GM19328 (cell line): Measurements from ENCODE around the gene WDR26.

ENCODE experiments used
- ATAC-seq: cut with Tn5 transposase; IDR thresholded peaks from one replicate; pipeline ENCODE4 v1.9.1; 2021; ENCODE audit warnings: mild to moderate bottlenecking, moderate library complexity; ENCODE audit not compliant: unreplicated experiment

The WDR26 gene

DNA sequence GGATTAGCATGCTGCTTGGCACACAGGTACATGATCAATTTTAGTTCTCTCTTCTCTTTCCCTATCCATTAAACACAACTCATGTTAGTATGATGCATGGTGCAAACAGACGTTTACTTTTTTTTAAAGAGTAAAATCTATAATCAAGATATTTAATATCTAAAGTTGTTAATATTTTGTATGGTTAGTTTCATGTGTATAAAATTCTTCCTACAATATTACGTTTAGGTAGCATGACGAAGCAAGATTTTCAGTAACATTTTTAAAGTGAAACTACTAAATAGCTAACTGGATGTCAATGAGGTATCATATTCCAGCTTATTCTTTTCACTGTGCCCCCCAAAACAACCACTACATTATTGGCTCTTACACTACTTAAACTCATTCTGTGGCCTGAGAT lies 41.3 kb downstream of the WDR26 start:
- ATAC-seq: no peak

GRCh38 chr1:224392411-224393249 lies 42.0 kb downstream of the WDR26 start:
- no peak for ATAC-seq

DNA sequence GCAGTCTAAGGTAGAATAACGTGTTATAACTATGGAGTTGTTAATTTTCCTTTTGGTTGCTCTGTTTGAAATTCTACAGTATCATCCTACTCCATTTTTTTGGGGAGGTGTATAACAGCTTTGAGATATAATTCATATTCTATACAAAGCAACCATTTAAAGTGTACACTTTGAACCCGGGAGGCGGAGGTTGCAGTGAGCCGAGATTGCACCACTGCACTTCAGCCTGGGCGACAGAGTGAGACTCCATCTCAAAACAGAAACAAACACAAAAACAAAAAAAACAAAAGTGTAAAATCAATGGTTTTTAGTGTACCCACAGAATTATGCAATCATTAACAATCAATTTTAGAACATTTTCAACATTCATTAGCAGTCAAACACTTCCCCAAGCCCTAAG lies 44.1 kb downstream of the WDR26 start:
- no peak for ATAC-seq

- ATAC-seq: no peak
These were observed 46.7 kb downstream of the WDR26 start for GRCh38 chr1:224387943-224388342.

DNA sequence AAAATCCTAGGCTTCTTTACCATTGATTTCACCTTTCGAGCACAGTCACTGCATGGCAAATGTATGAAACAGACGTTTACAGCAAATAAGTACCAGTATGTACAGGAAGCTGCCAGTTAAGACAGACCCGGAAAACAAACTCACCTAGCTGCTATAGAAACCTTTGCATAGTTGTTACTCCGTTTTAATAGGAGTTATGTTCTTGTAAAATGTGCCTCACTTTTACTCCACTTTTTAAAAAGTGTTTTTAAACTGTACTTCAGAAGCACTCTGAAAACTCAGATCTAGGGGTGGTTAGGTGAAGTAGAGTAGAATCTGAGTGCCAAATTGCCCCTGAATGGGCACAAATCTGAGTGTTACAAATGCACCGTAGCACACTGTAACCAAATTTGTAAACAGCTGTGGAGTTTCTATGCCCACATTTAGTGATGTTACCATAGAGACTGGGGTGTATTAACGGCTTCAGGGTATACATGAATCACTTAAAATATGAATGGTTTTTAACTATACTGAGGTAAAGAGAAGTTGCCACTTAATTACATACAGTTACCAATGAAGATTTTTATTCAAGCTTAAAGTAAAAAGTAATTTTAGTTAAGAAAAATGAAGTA lies 47.2 kb downstream of the WDR26 start:
- ATAC-seq: no peak

DNA sequence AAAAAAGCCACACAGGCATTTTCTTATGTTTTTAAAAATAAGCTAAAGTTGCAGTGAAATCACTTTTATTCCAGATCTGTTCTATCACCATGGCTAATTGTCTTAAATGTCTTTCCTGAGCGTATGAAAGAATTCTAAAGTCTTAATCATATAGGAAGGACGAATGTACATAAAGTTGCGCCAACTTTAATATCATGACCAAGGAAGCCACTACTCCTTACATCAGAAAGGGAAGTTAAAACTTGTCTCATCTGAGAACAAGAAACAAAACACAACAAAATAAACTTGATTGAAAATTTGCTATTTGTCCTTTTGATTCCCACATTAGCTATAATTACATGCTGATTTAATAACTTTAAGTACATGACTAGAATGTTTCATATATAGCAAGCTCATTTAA lies 51.4 kb downstream of the WDR26 start:
- no peak for ATAC-seq

- ATAC-seq: no peak
These were observed 52.6 kb downstream of the WDR26 start for GRCh38 chr1:224381880-224382548.

GRCh38 chr1:224380003-224380402 lies 54.6 kb downstream of the WDR26 start:
- ATAC-seq: peak; percentile 70

DNA sequence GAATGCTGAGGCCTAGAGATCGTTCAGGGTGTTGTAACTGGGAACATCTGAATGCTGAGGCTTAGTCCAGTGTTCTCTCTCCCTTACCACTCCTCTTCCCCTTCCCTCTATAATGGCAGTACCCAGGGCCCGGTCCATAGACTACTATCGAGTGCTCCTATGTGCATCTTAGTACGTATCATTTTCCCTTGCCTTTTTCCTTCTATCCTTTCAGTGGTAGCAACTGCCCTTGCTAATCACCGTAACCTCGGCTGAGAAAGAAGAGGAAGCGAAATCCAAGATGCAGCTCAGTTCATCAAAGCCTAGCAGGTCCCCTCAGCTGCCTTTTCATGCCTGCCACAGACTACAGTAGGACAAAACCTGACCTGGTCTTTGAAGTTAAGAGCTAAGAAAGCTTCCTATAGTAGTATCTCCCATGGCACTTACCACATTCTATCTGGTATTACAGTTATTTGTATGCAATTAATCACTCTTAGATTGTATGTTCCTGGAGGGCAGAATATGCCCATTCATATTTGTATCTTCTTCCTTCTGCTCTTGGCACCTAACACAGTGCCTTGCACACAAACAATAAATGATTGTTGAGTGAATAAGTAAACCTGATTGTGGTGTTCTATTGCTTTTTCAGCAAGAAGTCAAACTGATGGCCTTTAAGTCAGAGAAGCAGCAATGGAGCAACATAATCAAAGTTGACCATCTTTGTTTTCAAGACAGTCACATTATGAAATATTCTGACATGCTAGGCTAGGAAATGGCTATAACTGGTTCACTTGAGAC lies 55.6 kb downstream of the WDR26 start:
- ATAC-seq: no peak

- no peak for ATAC-seq
These were observed 57.0 kb downstream of the WDR26 start for GRCh38 chr1:224377676-224378006.

GRCh38 chr1:224375059-224375458 lies 59.5 kb downstream of the WDR26 start:
- ATAC-seq: no peak

GRCh38 chr1:224373008-224373590 lies 61.5 kb downstream of the WDR26 start:
- ATAC-seq: no peak

- peak; percentile 64 for ATAC-seq
These were observed 66.2 kb downstream of the WDR26 start for GRCh38 chr1:224368409-224368808.

- no peak for ATAC-seq
These were observed 75.4 kb downstream of the WDR26 start for GRCh38 chr1:224359207-224359606.

GRCh38 chr1:224358237-224358636 lies 76.4 kb downstream of the WDR26 start:
- no peak for ATAC-seq

DNA sequence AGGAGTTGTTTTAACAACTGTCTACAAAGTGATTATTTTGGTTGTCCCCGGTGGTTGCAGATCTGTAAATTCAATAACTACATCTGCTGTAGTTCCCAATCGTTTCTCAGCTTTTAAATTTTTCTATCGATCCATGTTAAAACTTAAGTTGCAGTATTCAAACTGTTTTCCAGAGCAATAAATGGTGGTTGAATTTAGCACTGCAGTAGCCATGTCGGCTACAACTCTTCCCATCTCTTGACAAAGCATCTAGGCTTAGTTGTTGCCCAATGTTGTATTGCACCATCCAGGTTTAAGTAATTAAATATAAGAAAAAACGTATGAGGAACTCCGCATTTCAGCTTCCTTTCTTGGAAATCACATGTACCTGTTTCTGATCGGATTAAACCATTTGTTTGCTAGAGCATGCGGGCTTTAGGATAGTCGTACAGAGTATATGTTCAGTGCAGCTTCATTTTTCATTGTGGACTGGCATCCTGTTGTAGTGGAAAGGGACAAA lies 76.9 kb downstream of the WDR26 start:
- no peak for ATAC-seq

- peak; percentile 99 for ATAC-seq
These were observed 77.6 kb downstream of the WDR26 start, which contains the start of gene CNIH4 for GRCh38 chr1:224356685-224357625. Gene CNIH4, plus strand, starts transcription at chr1:224356879. Its CDS starts 46 bp downstream, at chr1:224356925.

- ATAC-seq: no peak
These were observed 80.3 kb downstream of the WDR26 start for GRCh38 chr1:224353975-224354925.
